ENCODE measurements around the gene STAC3. TPM values are rescaled to one million over a fixed set of nuclear protein-coding genes. Genes with fewer than 3 reads are reported as not detected.
A peak's percentile ranks its signal among the peaks of the same experiment; 100 is the strongest.

STAC3 gene
- total and polyA plus RNA-seq, 10 of the 15 experiments (the other 5 are each of a cell fraction or from before 2014, with no cell fraction given) = 0.49 to 9.9 (median 3.8) TPM

DNA sequence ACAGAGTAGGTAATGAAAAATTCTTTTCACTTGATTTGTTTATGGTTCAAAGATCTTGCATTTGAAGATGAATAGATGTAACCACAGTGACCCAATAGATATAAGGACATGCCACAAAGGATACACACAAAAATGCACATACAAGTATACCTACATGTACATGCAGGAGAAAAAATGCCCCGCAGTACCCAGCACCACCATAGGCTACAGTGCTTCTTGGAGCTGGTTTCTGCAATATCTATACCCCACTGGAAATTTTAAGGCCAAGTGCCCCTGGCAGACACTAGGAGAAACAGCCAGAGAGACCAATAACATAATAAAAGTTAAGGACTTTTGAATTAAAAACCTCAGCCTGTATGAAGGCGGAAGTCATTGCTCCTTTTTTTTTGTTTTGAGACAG, 12.1 kb upstream of the STAC3 start:
- 91% methylated on average over 2 of the region's 2 CpGs for WGBS (ENCODE audit: insufficient coverage, insufficient replicate concordance, low lambda C conversion rate, missing lambda C conversion rate)
- H3K36me3 ChIP-seq (ENCODE audit: control insufficient read depth in 2 of 2, insufficient read depth in 2 of 2, low read length in 1 of 2) = peaks cover 0 to 10% of the 10 kb centered on the region in 2 experiments; a peak in 2 of 4 replicates
- H3K27ac ChIP-seq (ENCODE audit: control insufficient read depth, insufficient read depth) = no peak overlapping the region
- ChIA-PET SMC1A (ENCODE audit: uncharacterized antibody, unreplicated experiment) (interaction anchor here (9.5 kb wide), 1 partner anchor 190 kb away, joined by 134 read pairs; the partner anchor contains the start of gene INHBE), CTCF (interaction anchor here (0.7 to 9.4 kb wide), 12 partner anchors 10 to 199 kb away, joined by 3 to 210 read pairs (median 6); partner anchors contain the start of gene INHBE), RAD21 (ENCODE audit: unreplicated experiment) (interaction anchor here (5.4 kb wide), 1 partner anchor 190 kb away, joined by 73 read pairs; the partner anchor contains the start of gene INHBE), POLR2A (interaction anchor here (0.9 kb wide), 1 partner anchor 167 kb away, joined by 3 read pairs; no protein-coding TSS in a partner anchor)
- DNase-seq (ENCODE audit: low read depth, low spot score) (no peak), FAIRE-seq (no peak), ATAC-seq (peak; percentile 46; the same call in 2 of the 3 replicates)
- no peaks in the 10 kb centered on the region for H3K79me2 ChIP-seq (ENCODE audit: control insufficient read depth, insufficient read depth, low read length)
- no peak overlapping the region for H2AFZ ChIP-seq (ENCODE audit: control insufficient read depth, low read depth, low read length)
- H3K4me1 ChIP-seq (ENCODE audit: control insufficient read depth, insufficient read depth, low read length) = no peaks in the 10 kb centered on the region
- no peaks in the 10 kb centered on the region for H3K9me3 ChIP-seq (replicated peaks; ENCODE audit: control insufficient read depth, insufficient read depth, low read length)
- no peaks in the 10 kb centered on the region for H4K20me1 ChIP-seq (ENCODE audit: control insufficient read depth, insufficient read depth)
- H3K4me2 ChIP-seq (ENCODE audit: control insufficient read depth, insufficient read depth) = no peak overlapping the region
- no TSS peak for BruUV-seq (replicated peaks)
- in situ Hi-C loops (cut with MboI) (loop anchor here (5.0 kb wide), 1 partner anchor 194 kb away; the partner anchor contains the start of genes GLI1 and INHBE), intact Hi-C loops (cut with micrococcal nuclease; ENCODE audit: unreplicated experiment) (loop anchor here (1.0 kb wide), 1 partner anchor 190 kb away; no protein-coding TSS in a partner anchor)
- H3K27me3 ChIP-seq (replicated peaks in 1 of 2; ENCODE audit: control insufficient read depth in 2 of 2, insufficient read depth in 2 of 2, low read length in 1 of 2) = no peaks in the 10 kb centered on the region
- no peak overlapping the region for H3K4me3 ChIP-seq
- TF ChIP-seq KAT2A (conservative IDR thresholded peaks at IDR 0.05; ENCODE audit: control insufficient read depth, low read depth, low read length) (no peak), FOS (IDR thresholded peaks at IDR 0.05; ENCODE audit: borderline replicate concordance, extremely low read depth, insufficient read length) (no peak), CREM (IDR thresholded peaks at IDR 0.05; ENCODE audit: low read depth) (no peak), NBN (IDR thresholded peaks at IDR 0.05) (no peak)
- TF ChIP-seq, protein P1, sequence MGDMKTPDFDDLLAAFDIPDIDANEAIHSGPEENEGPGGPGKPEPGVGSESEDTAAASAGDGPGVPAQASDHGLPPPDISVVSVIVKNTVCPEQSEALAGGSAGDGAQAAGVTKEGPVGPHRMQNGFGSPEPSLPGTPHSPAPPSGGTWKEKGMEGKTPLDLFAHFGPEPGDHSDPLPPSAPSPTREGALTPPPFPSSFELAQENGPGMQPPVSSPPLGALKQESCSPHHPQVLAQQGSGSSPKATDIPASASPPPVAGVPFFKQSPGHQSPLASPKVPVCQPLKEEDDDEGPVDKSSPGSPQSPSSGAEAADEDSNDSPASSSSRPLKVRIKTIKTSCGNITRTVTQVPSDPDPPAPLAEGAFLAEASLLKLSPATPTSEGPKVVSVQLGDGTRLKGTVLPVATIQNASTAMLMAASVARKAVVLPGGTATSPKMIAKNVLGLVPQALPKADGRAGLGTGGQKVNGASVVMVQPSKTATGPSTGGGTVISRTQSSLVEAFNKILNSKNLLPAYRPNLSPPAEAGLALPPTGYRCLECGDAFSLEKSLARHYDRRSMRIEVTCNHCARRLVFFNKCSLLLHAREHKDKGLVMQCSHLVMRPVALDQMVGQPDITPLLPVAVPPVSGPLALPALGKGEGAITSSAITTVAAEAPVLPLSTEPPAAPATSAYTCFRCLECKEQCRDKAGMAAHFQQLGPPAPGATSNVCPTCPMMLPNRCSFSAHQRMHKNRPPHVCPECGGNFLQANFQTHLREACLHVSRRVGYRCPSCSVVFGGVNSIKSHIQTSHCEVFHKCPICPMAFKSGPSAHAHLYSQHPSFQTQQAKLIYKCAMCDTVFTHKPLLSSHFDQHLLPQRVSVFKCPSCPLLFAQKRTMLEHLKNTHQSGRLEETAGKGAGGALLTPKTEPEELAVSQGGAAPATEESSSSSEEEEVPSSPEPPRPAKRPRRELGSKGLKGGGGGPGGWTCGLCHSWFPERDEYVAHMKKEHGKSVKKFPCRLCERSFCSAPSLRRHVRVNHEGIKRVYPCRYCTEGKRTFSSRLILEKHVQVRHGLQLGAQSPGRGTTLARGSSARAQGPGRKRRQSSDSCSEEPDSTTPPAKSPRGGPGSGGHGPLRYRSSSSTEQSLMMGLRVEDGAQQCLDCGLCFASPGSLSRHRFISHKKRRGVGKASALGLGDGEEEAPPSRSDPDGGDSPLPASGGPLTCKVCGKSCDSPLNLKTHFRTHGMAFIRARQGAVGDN (IDR thresholded peaks at IDR 0.05) = no peak
- TF ChIP-seq, protein P2, sequence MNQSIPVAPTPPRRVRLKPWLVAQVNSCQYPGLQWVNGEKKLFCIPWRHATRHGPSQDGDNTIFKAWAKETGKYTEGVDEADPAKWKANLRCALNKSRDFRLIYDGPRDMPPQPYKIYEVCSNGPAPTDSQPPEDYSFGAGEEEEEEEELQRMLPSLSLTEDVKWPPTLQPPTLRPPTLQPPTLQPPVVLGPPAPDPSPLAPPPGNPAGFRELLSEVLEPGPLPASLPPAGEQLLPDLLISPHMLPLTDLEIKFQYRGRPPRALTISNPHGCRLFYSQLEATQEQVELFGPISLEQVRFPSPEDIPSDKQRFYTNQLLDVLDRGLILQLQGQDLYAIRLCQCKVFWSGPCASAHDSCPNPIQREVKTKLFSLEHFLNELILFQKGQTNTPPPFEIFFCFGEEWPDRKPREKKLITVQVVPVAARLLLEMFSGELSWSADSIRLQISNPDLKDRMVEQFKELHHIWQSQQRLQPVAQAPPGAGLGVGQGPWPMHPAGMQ (IDR thresholded peaks at IDR 0.05; ENCODE audit: borderline replicate concordance) = no peak
- no peak overlapping the region for H3K9ac ChIP-seq (ENCODE audit: control insufficient read depth, insufficient read depth, low read length)

All from GM12878 (cell line).